CD4-positive, alpha-beta T cell treated with Interleukin-17A for 4 hours (primary cell): ENCODE measurements around the gene ITPRIPL1.

ENCODE experiments used
- DNase-seq: peaks from one replicate; pipeline ENCODE4 v3.0.0-alpha.2; 2020; ENCODE audit warnings: mixed read lengths

The ITPRIPL1 gene

GRCh38 chr2:96359866-96360265 is 34.7 kb downstream of the ITPRIPL1 start:
- DNase-seq, result peak; percentile 19

GRCh38 chr2:96361751-96362150 is 36.6 kb downstream of the ITPRIPL1 start:
- no peak for DNase-seq

GRCh38 chr2:96369186-96369585 is 44.1 kb downstream of the ITPRIPL1 start:
- no peak for DNase-seq

GRCh38 chr2:96374211-96374951 is 49.3 kb downstream of the ITPRIPL1 start:
- DNase-seq, result no peak
